K562 treated with DMSO at 1 percent for 4 hours (cell line): ENCODE results near the gene SEL1L3. TPM values are rescaled to one million over a fixed set of nuclear protein-coding genes. Genes with fewer than 3 reads are reported as not detected.

Experiments used
- total RNA-seq: library from RNA; unstranded; fragments of 300-600 nt; gene quantifications from 2 replicates; pipeline ENCODE4 v1.2.3, GENCODE V29; 2022; ENCODE audit not compliant: insufficient read depth

Gene SEL1L3
- 44.6 and 62.1 TPM in 2 replicates for total RNA-seq

DNA sequence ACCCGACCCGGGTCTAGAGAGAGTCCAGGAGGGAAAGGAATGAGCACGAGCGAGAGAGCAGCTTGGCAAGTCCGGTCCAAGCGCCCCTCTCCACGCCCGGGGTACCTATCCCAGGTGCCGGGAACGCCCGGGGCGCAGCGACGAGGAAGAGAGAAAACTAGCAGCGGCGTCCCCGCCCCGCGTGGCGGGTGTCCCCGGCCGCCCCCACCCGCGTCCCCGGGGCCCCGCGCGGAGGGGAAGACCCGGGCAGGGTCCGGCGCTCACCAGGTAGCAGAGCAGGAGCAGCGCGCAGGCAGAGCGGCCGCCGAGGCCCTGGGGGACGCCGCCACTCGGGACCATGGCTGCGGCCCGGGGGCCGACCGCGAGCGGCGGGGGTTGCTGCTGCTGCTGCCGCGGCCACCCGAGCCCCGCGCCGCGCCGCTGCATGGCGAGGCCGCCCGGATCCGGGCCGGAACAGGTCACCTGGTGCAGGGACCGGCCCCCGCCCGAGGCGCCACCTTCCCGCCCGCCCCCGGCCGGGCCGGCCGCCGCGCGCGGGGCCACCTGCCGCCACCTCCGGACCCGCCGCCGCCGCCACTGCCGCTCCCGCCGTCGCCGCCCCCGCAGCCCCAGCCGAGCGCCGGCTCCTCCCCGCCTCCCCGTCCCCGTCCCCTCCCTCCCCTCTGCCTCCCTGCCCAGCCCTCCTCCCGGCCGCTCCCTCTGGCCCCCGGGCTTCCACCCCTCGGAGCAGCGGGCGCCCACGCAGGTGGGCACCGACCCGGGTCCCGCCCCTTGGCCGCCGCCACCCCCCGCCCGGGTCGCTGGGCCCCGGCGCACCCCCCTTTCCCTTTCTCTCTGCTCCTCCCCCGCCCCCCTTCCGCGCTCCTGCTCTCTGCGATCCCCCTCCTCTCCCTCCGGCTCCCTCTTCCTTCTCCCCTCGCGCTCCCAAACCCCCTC, at the start of gene SEL1L3:
SEL1L3 (minus strand) TSS at position 578 of the 936 bp plus-strand sequence; CDS start at position 426, 152 bp downstream.

Other genes starting within 250 kb of the SEL1L3 start
- not detected in 2 replicates for gene SLC34A2, start 207.1 kb downstream of the SEL1L3 start, total RNA-seq
- gene SMIM20, start 51.2 kb upstream of the SEL1L3 start, total RNA-seq: 29.3 and 34.1 TPM in 2 replicates